ENCODE measurements around the gene NAPA. TPM values are rescaled to one million over a fixed set of nuclear protein-coding genes. Genes with fewer than 3 reads are reported as not detected.

The NAPA gene
- total and polyA plus RNA-seq, 2 donors (not counting 1 experiment from before 2014, with no cell fraction given): 76.8 to 118 TPM

GRCh38 chr19:47499371-47499770 is 15.5 kb downstream of the NAPA start:
- no peaks in the 10 kb centered on the region for H4K20me1 ChIP-seq (ENCODE audit: control insufficient read depth, extremely low read depth, insufficient read depth, low read length)
- no peak for DNase-seq (ENCODE audit: low read depth in 2 of 2)
- no peak overlapping the region for H3K9ac ChIP-seq (ENCODE audit: insufficient read depth, low read length)
- no peaks in the 10 kb centered on the region for H3K27me3 ChIP-seq (ENCODE audit: control insufficient read depth, insufficient read depth, low read length)
- H3K4me1 ChIP-seq (ENCODE audit: control insufficient read depth, extremely low read depth, insufficient read depth, low read length): no peaks in the 10 kb centered on the region
- H3K79me2 ChIP-seq (ENCODE audit: control insufficient read depth, insufficient read depth, low read length): peaks cover 2% of the 10 kb centered on the region
- H3K27ac ChIP-seq (ENCODE audit: insufficient read depth, low read length): no peak overlapping the region
- H3K4me3 ChIP-seq (replicated peaks in 1 of 4; ENCODE audit: control extremely low read depth in 1 of 4, insufficient read depth in 1 of 4, low read depth in 3 of 4, low read length in 4 of 4): no peak overlapping the region
- TF ChIP-seq EZH2 (IDR thresholded peaks at IDR 0.05; ENCODE audit: low read length, missing control alignments) (no peak), CTCF (conservative IDR thresholded peaks at IDR 0.05 in 1 of 2, IDR thresholded peaks at IDR 0.05 in 1 of 2; ENCODE audit: low read depth in 1 of 2, low read length in 2 of 2) (no peak)
- no peak overlapping the region for H2AFZ ChIP-seq (ENCODE audit: low read length)
- H3K9me3 ChIP-seq (ENCODE audit: control insufficient read depth, insufficient read depth, low read depth, low read length): no peaks in the 10 kb centered on the region
- peaks cover 32% of the 10 kb centered on the region for H3K36me3 ChIP-seq (ENCODE audit: control insufficient read depth, insufficient read depth, low read length)
- H3K4me2 ChIP-seq (ENCODE audit: extremely low read depth, insufficient read depth, low read length): no peak overlapping the region

GRCh38 chr19:47498561-47498960 is 16.3 kb downstream of the NAPA start:
- Histone ChIP-seq H3K27ac (ENCODE audit: insufficient read depth, low read length) (no peak overlapping the region), H3K9ac (ENCODE audit: insufficient read depth, low read length) (no peak overlapping the region), H3K27me3 (ENCODE audit: control insufficient read depth, insufficient read depth, low read length) (no peaks in the 10 kb centered on the region), H3K4me2 (ENCODE audit: extremely low read depth, insufficient read depth, low read length) (no peak overlapping the region), H3K36me3 (ENCODE audit: control insufficient read depth, insufficient read depth, low read length) (peaks cover 32% of the 10 kb centered on the region), H4K20me1 (ENCODE audit: control insufficient read depth, extremely low read depth, insufficient read depth, low read length) (no peaks in the 10 kb centered on the region), H2AFZ (ENCODE audit: low read length) (no peak overlapping the region), H3K4me3 (replicated peaks in 1 of 4; ENCODE audit: control extremely low read depth in 1 of 4, insufficient read depth in 1 of 4, low read depth in 3 of 4, low read length in 4 of 4) (no peak overlapping the region), H3K9me3 (ENCODE audit: control insufficient read depth, insufficient read depth, low read depth, low read length) (no peaks in the 10 kb centered on the region), H3K79me2 (ENCODE audit: control insufficient read depth, insufficient read depth, low read length) (peaks cover 2% of the 10 kb centered on the region), H3K4me1 (ENCODE audit: control insufficient read depth, extremely low read depth, insufficient read depth, low read length) (no peaks in the 10 kb centered on the region)
- no peak for DNase-seq (ENCODE audit: low read depth in 2 of 2)
- TF ChIP-seq CTCF (conservative IDR thresholded peaks at IDR 0.05 in 1 of 2, IDR thresholded peaks at IDR 0.05 in 1 of 2; ENCODE audit: low read depth in 1 of 2, low read length in 2 of 2) (no peak), EZH2 (IDR thresholded peaks at IDR 0.05; ENCODE audit: low read length, missing control alignments) (no peak)

DNA sequence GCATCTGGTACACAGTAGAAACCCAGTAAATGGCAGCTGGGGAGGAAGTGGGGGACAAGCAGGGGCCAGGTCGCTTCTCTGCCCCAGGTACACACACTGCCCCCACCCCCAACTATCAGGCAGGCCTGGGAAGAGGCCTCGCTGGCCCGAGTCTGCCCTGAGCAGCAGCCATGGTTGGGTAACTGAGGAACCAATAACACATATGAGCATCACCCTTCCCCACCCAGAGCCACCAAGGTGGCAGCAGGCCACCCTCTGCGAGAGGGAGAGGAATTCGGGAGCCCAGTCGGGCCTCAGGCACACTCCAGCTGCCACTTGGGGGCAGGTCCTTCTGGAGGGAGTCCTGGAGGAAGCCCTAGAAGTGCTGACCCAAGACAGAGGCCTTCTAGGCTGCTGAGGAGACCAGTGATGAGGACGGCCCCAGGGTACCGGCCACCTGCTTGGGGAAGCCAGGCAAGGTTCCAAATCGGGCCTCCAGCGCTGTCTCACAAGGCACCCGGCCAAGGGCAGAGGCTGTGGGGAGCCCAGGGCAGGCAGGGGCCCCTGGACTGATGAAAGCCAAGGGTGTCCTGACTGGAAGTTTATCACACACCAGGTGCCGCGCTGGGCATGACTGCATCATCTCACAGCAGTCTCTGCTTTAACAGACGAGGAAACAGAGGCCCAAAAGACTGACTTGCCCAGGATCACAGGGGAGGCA is 16.9 kb downstream of the NAPA start:
- Histone ChIP-seq H3K79me2 (ENCODE audit: control insufficient read depth, insufficient read depth, low read length) (peaks cover 2% of the 10 kb centered on the region), H2AFZ (ENCODE audit: low read length) (no peak overlapping the region), H3K9ac (ENCODE audit: insufficient read depth, low read length) (no peak overlapping the region), H3K4me2 (ENCODE audit: extremely low read depth, insufficient read depth, low read length) (no peak overlapping the region), H3K27ac (ENCODE audit: insufficient read depth, low read length) (no peak overlapping the region), H3K27me3 (ENCODE audit: control insufficient read depth, insufficient read depth, low read length) (no peaks in the 10 kb centered on the region), H4K20me1 (ENCODE audit: control insufficient read depth, extremely low read depth, insufficient read depth, low read length) (no peaks in the 10 kb centered on the region), H3K4me3 (replicated peaks in 1 of 4; ENCODE audit: control extremely low read depth in 1 of 4, insufficient read depth in 1 of 4, low read depth in 3 of 4, low read length in 4 of 4) (no peak overlapping the region), H3K4me1 (ENCODE audit: control insufficient read depth, extremely low read depth, insufficient read depth, low read length) (no peaks in the 10 kb centered on the region), H3K9me3 (ENCODE audit: control insufficient read depth, insufficient read depth, low read depth, low read length) (no peaks in the 10 kb centered on the region), H3K36me3 (ENCODE audit: control insufficient read depth, insufficient read depth, low read length) (peaks cover 28% of the 10 kb centered on the region)
- TF ChIP-seq CTCF (conservative IDR thresholded peaks at IDR 0.05 in 1 of 2, IDR thresholded peaks at IDR 0.05 in 1 of 2; ENCODE audit: low read depth in 1 of 2, low read length in 2 of 2) (no peak), EZH2 (IDR thresholded peaks at IDR 0.05; ENCODE audit: low read length, missing control alignments) (no peak)
- DNase-seq (ENCODE audit: low read depth in 2 of 2): no peak
